ENCODE measurements around the gene RUBCN.
"Not testable (repeated sequence)": the region's sequence is repeated elsewhere in the genome, so short reads cannot be mapped to it uniquely, and the experiment has no call there.

Gene RUBCN

DNA sequence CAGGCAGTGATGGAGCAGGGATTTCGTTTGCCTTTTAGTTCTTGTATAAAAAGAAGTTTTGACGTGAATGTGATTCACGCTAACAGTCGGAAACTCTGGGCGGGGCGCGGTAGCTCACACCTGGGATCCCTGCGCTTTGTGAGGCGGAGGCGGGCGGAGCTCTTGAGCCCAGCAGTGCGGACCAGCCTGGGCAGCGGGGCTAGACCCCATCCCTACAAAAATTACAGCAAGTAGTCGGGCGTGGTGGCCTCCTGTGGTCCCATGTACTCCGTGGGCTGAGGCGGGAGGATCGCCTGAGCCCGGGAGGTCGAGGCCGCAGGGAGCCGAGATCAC lies 81.7 kb downstream of the RUBCN start:
- DNase-seq = not testable (repeated sequence)

DNA sequence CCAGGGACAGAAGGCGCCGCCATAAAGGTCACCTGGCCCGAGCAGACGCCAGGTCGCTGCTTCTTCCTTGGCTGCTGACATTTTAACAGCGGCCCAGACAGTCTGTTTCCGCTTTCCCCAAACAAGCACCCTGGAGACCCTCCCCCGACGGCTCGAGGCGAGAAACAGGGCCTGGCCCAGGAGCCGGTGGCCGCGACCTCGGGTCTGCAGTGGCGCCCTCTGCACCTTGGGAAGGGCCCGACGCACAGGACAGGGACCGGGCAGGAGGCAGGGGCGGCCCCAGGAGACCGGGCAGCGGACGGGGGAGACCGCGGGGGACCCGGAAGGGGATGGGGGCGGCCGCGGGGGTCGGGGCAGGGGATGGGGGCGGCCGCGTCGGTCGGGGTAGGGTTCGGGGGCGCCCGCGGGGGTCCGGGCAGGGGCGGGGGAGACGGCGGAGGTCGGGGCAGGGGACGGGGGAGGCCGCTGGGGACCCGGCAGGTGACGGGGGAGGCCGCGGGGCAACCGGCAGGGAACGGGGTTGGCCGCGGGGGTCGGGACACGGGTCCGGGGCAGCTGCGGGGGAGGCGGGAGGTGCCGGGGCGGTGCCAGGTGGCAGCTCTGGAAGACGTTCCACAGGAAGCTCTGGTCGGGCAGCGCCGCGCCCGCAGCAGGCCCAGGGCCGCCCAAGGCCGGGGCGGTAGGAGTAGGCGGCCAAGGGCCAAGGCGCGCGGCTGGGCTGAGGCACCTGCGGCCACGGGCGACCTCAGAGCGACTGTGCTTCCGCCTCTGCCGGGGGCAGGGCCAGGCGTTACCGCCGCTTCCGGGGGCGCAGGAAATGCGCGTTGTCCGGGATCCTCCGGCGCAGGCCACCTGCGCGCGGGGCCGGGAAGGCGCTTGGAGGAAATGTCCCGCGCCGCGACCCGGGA lies 82.4 kb downstream of the RUBCN start:
- not testable (repeated sequence) for DNase-seq

DNA sequence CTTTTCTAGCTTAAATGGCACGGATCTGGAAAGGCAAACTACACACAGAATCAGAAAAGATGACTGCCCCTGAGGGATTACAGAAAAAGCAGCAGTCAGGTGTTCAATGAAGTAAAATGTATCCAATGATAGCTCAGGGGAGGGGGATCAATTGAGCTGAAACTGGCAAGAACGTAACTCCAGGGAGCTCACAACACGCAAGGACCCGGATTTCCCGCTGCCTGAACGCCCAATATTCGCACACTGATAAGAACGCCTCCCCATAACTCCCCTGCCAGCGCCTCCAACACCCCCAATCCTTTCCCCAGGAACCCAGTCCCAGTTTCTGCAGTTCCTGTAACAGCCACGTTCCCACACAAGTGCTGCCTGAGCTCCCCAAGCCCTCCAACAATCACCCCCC lies 83.8 kb downstream of the RUBCN start:
- not testable (repeated sequence) for DNase-seq

DNA sequence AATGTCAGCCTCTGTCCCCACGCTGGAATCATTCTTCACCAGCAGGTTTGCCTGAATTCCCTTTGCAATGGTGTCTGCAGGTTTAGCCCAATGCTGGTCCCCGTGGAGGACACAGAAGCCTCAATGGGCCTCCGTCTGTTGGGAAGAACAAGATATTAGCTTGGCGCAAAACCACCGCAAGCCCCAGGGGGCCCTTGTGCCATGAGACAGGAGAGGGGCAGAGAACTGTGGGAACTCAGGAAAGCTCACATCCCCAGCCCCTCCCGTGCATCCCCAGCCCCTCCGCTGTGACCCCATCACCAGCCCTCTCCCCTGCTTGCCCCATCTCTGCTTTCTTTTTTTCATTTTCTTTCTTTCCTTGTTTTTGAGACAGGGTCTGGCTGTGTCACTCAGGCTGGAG lies 89.1 kb downstream of the RUBCN start:
- not testable (repeated sequence) for DNase-seq

DNA sequence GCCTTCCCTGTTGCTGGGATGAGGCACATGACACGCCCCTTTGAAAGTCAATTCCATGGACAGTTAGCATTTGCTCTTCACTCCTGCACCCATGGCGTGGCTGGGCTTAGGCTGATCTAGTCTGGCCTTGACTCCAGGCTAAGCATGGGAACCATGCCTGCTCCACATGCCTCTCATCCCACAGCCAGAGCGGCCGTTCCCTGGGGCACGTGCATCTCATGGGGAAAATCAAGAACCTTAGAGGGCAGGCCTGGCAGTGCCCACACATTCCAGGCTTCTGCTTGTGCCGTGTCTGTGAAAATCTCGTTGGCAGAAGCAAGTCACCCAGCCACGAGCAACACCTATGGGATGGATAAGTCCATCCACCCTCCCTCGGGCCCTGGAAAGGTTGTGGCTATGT lies 89.5 kb downstream of the RUBCN start:
- not testable (repeated sequence) for DNase-seq

DNA sequence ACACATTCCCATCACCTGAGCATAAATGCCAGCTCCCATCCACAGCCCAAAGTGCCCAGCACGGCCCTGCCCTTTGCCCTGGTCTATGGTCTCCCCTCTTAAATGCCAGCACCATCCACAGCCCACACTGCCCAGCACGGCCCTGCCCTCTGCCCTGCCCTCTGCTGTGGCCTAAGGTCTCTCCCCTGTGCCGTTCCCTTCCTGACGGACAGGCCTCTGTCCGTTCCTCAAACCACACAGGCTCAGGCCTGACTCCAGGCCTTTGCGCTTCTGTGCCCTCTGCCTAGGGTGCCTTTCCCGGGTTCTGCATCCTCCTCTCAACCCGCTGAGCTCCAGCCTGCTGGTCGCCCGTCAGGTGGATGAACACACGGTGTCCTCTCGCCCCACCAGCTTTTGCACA lies 90.4 kb downstream of the RUBCN start:
- not testable (repeated sequence) for DNase-seq

DNA sequence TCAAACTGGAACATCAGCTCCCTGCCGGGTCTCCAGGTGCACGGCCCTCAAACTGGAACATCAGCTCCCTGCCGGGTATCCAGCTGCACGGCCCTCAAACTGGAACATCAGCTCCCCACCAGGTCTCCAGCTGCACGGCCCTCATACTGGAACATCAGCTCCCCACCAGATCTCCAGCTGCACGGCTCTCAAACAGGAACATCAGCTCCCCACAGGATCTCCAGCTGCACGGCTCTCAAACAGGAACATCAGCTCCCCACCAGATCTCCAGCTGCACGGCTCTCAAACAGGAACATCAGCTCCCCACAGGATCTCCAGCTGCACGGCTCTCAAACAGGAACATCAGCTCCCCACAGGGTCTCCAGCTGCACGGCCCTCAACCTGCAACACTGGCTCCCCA lies 99.1 kb downstream of the RUBCN start:
- not testable (repeated sequence) for DNase-seq

DNA sequence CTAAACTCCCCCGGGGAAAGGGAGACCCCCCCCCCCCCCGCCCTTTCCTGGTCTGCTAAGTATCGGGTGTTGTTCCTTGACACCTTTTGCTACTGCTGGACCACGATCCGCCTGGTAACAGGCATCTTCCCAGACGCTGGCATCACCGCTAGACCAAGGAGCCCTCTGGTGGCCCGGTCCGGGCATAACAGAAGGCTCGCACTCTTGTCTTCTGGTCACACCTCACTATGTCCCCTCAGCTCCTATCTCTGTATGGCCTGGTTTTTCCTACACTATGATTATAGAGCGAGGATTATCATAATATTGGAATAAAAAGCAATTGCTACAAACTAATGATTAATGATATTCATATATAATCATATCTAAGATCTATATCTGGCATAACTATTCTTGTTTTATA lies 104.7 kb downstream of the RUBCN start:
- not testable (repeated sequence) for DNase-seq

DNA sequence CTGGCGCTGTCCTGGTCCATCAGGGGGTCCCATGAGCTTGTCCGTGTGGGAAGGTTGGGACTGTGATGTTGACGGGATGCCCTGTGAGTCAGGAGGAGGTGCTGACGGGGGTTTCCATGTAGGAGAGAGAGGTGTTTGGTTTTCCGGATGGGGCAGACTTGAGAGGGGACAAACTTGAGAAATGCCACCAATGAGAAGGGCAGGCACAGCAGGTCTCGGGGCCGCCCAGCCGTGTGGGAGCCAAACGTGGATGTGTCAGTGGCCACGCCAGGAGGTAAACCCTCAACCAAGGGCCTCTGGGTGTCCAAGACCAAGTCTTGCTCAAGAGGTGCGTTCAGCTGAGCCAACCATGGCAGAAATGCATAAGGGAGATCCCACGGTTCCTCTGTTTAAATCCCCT lies 105.9 kb downstream of the RUBCN start:
- DNase-seq = not testable (repeated sequence)

DNA sequence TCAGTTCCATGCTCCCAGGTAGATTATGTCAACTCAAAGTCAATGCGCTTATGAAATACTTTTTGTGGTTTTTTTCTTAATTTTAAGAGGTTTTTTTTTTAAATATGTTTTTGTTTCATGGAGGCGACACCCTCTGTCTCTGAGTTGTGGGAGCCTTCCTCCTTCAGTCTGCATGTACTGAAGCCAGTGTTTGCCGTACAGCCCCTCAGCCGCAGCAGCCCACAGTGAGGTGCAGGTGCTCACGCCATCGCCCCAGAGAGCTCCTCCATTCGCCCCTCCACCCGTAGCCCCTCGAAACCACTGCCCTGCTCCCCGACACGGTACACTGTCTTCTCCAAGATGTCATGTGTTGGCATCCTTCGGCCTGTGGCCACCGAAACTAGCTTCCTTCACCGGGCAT lies 107.4 kb downstream of the RUBCN start:
- not testable (repeated sequence) for DNase-seq

DNA sequence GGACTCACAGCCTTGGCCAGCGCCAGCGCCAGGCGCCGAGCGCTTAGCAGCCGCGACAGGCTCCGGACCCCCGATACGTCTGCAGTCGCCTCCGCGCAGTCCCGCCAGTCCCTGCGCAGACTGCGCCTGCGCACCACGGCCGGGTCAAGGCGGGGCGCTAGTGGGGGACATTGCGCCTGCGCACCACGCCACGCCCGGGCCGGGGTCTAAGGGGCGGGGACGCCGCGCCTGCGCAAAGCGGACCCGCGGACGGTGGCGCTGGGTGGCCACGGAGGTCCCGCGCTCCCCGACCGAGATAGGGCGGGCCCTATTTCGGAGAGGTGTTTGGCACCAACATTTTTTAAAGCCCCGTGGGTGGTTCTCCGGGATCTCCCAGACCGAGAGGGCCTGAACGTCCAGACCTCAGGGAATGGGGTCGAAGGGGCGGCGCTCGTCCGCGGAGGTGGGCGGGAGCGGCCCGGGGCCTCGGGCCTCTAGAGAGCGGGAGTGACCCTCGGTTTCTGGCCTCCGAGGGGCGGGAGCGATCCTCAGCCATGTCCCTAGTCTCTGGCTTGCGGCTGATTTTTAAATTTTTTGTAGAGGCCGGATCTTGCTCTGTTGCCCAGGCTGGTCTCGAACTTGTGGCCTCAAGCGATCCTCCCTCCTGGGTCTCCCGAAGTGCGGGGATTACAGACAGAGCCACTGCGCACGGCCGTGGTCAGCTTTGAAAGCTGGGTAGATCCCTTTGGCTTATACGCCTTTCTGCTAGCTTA lies 108.8 kb downstream of the RUBCN start:
- not testable (repeated sequence) for DNase-seq

DNA sequence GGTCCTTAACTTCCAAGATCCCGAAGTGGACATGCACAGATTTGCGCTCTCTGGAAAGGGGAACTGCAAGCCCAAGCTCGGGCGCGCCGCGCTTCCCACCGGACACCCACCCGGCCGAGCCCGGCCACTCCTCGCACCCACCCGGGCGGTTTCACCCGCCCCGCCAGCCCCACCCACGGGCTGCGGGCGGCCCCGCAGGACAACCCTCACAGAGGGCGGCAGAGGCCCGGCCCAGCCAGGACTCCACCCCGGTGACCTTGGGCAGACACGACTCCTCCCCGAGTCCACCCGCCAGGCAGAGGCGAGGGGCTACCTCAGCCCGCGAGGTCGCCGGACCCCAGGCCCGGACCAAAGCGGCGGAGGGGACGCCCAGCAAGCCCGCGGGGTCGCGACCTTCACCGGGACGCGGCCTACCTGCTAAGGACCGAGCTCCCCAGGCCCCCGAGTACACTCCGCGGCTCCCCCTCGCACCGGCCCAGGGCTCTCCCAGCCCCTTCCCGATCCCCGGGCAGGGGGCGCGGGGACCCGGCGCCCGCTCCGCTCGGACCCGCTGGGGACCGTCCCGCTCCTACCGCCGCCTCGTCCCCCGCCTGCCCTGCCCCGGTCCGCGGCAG lies 109.4 kb downstream of the RUBCN start:
- not testable (repeated sequence) for DNase-seq

DNA sequence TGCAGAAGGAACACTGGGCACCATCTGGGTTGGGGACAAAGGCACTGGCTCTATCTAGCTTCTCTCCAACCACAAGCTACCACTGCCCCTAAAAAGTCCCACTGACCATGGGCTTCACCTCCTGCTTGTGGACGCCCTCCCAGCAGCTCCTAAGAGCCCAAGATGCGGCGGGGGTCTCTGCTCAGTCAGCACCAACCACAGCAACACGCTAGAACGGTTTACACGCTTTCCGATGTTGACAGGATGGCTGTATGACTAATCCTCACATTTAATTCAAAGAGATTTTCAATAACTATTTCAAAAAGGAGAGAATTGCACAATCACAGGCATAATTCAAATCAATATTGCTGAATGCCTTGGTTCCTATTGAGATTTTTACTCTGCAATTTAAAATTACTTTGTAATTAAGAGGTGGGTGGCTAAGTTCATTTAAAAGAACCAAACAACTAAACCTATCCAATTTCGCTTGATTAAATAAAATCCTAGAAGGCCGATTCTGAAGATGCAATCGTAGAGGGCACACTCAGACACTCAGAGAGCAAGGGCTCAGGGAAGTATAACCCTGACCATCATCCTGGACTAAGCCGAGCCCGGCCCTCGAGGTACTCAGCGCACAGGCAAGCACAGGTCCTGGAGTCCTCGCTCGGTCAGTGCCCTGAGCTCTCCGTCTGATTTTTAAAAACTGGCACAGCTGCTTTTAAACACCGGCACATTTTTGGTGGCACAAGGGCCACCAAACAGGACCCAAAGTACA lies 110.1 kb downstream of the RUBCN start:
- DNase-seq = not testable (repeated sequence)

DNA sequence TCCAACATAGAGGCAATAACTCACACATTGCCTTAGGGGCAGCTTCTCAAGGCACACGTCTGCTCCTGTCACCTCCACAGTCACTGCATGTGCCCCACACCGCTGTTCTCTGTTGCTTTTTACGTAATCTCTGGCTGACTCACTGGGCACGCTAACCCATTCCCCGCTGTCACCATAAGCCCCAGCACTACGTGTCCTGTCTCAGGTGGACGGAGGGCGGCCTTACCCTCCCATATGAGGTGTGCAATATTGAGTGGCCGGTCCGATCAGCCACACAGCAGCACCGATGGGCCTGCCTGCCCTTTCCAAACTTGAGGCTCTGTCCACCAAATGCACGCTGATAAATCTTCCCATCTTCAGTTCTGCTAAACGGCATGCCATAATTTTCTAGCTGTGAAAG lies 115.2 kb downstream of the RUBCN start:
- not testable (repeated sequence) for DNase-seq

Data from activated CD4-positive, CD25-positive, alpha-beta regulatory T cell (primary cell).